NCI-H187 treated with DMSO at 0.1 percent for 48 hours (cell line): ENCODE data around the gene RNF187.

Experiments used
- DNase-seq: peaks from one replicate; lab custom pipeline; 2025; lab: John Stamatoyannopoulos, UW

RNF187 gene

GRCh38 chr1:228510101-228510802, 23.1 kb downstream of the RNF187 start:
- DNase-seq = no peak

GRCh38 chr1:228510803-228511413, 23.7 kb downstream of the RNF187 start:
- no peak for DNase-seq

GRCh38 chr1:228511546-228512445, 24.6 kb downstream of the RNF187 start:
- DNase-seq = no peak

GRCh38 chr1:228512781-228513198, 25.6 kb downstream of the RNF187 start:
- no peak for DNase-seq

GRCh38 chr1:228513236-228513900, 26.2 kb downstream of the RNF187 start:
- DNase-seq = no peak

- DNase-seq = no peak
These were observed 27.2 kb downstream of the RNF187 start for GRCh38 chr1:228514421-228514820.

GRCh38 chr1:228515200-228515834, 28.1 kb downstream of the RNF187 start:
- DNase-seq = no peak

- DNase-seq = no peak
These were observed 30.5 kb downstream of the RNF187 start for GRCh38 chr1:228517655-228518054.

GRCh38 chr1:228527596-228527995, 40.4 kb downstream of the RNF187 start:
- DNase-seq = no peak

- no peak for DNase-seq
These were observed 41.4 kb downstream of the RNF187 start for GRCh38 chr1:228528612-228529011.

GRCh38 chr1:228530086-228530758, 43.0 kb downstream of the RNF187 start:
- DNase-seq = no peak

- no peak for DNase-seq
These were observed 44.0 kb downstream of the RNF187 start for GRCh38 chr1:228530951-228531731.

- DNase-seq = no peak
These were observed 51.6 kb downstream of the RNF187 start for GRCh38 chr1:228538831-228539230.

GRCh38 chr1:228540161-228540917, 53.2 kb downstream of the RNF187 start:
- DNase-seq = no peak

- DNase-seq = no peak
These were observed 54.5 kb downstream of the RNF187 start for GRCh38 chr1:228541725-228542124.

GRCh38 chr1:228542376-228542775, 55.2 kb downstream of the RNF187 start:
- no peak for DNase-seq

GRCh38 chr1:228542981-228543380, 55.8 kb downstream of the RNF187 start:
- no peak for DNase-seq

- no peak for DNase-seq
These were observed 56.2 kb downstream of the RNF187 start for GRCh38 chr1:228543396-228543795.

- no peak for DNase-seq
These were observed 57.1 kb downstream of the RNF187 start for GRCh38 chr1:228544021-228544850.
